Adipocyte (in vitro differentiated cells): Measurements from ENCODE around the gene SIMC1.
"Not testable (repeated sequence)": the region's sequence is repeated elsewhere in the genome, so short reads cannot be mapped to it uniquely, and the experiment has no call there.

Experiments
- DNase-seq: peaks from one replicate; pipeline ENCODE4 v3.0.0-alpha.2; 2015; ENCODE audit warnings: low read depth
- H3K27me3 ChIP-seq: replicated peaks from 2 replicates; pipeline ENCODE4 v1.7.0; 2013; ENCODE audit warnings: mild to moderate bottlenecking, low read length, moderate library complexity; ENCODE audit not compliant: control insufficient read depth, insufficient read depth
- H3K36me3 ChIP-seq: 2 replicates; pipeline ENCODE4 v1.7.0; 2013; ENCODE audit warnings: low read length, mild to moderate bottlenecking, moderate library complexity; ENCODE audit not compliant: control insufficient read depth, insufficient read depth, severe bottlenecking
- H3K4me1 ChIP-seq: 2 replicates; pipeline ENCODE4 v1.7.0; 2013; ENCODE audit warnings: mild to moderate bottlenecking, low read length, moderate library complexity; ENCODE audit not compliant: control insufficient read depth, insufficient read depth
- H3K4me3 ChIP-seq: 2 replicates; pipeline ENCODE4 v1.7.0; 2013; ENCODE audit warnings: mild to moderate bottlenecking, low read length, moderate library complexity
- H3K9ac ChIP-seq: 2 replicates; pipeline ENCODE4 v1.7.0; 2013; ENCODE audit warnings: mild to moderate bottlenecking, low read length, moderate library complexity
- H3K9me3 ChIP-seq: 2 replicates; pipeline ENCODE4 v1.7.0; 2013; ENCODE audit warnings: mild to moderate bottlenecking, low read length, moderate library complexity; ENCODE audit not compliant: control insufficient read depth

SIMC1 gene

GRCh38 chr5:176237971-176238644 lies at the start of gene SIMC1:
Gene SIMC1 (plus strand): TSS chr5:176238424. CDS start chr5:176238509, 85 bp downstream.
- H3K36me3 ChIP-seq, H3K4me1 ChIP-seq, H3K9ac ChIP-seq, H3K9me3 ChIP-seq, H3K27me3 ChIP-seq: not testable (repeated sequence)
- H3K4me3 ChIP-seq, result peak within 1 kb of the TSS; percentile 50
- peak; percentile 65 for DNase-seq

GRCh38 chr5:176188506-176189193 lies 49.6 kb upstream of the SIMC1 start:
- peaks cover 2% of the 10 kb centered on the region for H3K27me3 ChIP-seq
- H3K9ac ChIP-seq, result no peak overlapping the region
- no peaks in the 10 kb centered on the region for H3K9me3 ChIP-seq
- H3K36me3 ChIP-seq, result no peaks in the 10 kb centered on the region
- no peak overlapping the region for H3K4me3 ChIP-seq
- no peak for DNase-seq
- no peaks in the 10 kb centered on the region for H3K4me1 ChIP-seq

DNA sequence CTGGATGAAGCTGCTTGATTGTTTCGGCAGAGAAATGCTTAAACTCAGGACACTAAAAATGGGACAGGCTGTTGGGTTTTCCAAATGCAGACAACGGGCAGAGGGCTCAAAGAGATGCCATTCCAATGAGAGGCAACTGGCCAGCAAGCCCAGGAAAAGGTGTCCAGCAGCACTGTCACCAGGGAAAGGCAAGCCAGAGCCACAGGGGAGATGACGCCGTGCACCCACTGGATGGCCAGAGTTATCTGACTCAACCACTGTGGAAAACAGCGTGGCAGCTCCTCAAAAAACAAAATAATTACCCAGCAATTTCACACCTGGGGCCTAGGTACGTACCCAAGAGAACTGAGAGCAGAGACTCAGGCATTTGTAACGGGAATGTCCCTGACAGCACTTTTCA lies 48.4 kb upstream of the SIMC1 start:
- no peaks in the 10 kb centered on the region for H3K36me3 ChIP-seq
- no peaks in the 10 kb centered on the region for H3K9me3 ChIP-seq
- no peak for DNase-seq
- no peak overlapping the region for H3K4me3 ChIP-seq
- H3K27me3 ChIP-seq, result peaks cover 2% of the 10 kb centered on the region
- no peaks in the 10 kb centered on the region for H3K4me1 ChIP-seq
- H3K9ac ChIP-seq, result no peak overlapping the region

- Histone ChIP-seq H3K9ac (no peak overlapping the region), H3K36me3 (no peaks in the 10 kb centered on the region)
These were observed 47.1 kb upstream of the SIMC1 start for GRCh38 chr5:176190886-176191755.

DNA sequence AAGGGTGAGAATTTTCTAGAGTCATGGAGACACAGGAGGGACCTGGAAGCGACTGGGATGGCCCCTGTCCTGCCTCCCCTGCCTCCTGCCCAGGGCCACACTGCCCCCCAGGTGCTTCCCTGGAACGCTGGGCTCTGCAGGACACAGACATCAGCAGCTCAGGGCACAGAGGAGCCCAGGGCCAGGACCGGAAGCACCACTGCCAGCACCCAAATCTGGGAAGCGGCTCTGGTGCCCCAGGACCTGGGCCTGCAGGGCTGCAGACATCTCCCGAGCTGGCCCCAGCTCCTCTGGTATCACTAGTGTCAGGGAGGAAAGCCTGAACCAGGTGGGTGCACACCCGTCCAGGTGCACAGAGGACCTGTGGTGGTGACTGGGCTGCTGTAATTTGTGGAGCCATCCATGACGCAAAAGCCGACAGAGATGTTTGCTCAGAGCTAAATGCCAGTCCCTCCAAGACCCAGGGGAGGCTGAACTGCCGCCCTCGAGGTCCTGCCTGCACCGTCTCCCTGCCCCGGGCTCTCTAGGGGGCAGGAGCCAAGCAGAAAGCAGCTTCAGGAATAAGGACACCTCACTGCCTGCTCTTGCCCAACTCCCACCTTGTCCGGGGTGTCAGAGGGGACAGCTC lies 46.0 kb upstream of the SIMC1 start:
- Histone ChIP-seq H3K9ac (no peak overlapping the region), H3K27me3 (peaks cover 2% of the 10 kb centered on the region), H3K9me3 (no peaks in the 10 kb centered on the region), H3K4me3 (no peak overlapping the region), H3K4me1 (no peaks in the 10 kb centered on the region), H3K36me3 (no peaks in the 10 kb centered on the region)
- no peak for DNase-seq

More at GRCh38 chr5:176190886-176191755, 47.1 kb upstream of the SIMC1 start:
- Histone ChIP-seq H3K9me3 (no peaks in the 10 kb centered on the region), H3K27me3 (peaks cover 2% of the 10 kb centered on the region), H3K4me3 (no peak overlapping the region), H3K4me1 (no peaks in the 10 kb centered on the region)
- no peak for DNase-seq

GRCh38 chr5:176192722-176193117 lies 45.5 kb upstream of the SIMC1 start:
- H3K27me3 ChIP-seq, H3K4me3 ChIP-seq, H3K36me3 ChIP-seq, H3K9ac ChIP-seq, H3K9me3 ChIP-seq, DNase-seq, H3K4me1 ChIP-seq: not testable (repeated sequence)

DNA sequence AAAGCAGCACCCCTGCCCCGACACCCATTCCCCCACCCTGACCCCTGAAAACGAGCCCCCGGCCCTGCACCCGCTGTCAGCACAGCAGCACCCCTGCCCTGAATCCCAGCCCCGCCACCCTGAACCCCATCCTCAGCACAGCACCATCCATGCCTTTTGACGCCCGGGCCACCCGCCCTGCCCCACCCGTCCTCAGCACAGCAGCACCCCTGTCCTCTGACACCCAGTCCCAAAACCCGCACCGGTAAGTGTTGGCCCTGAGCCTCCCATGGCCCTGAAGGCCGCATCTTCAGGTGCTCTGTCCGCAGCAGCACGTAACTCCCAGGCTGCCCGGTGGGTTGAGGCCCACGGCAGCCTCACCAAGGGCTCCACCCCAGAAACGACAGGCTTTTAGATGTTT lies 44.6 kb upstream of the SIMC1 start:
- not testable (repeated sequence) for H3K36me3 ChIP-seq, H3K9me3 ChIP-seq, DNase-seq, H3K4me3 ChIP-seq, H3K9ac ChIP-seq, H3K27me3 ChIP-seq, H3K4me1 ChIP-seq

GRCh38 chr5:176194238-176195083 lies 43.8 kb upstream of the SIMC1 start:
- peak; percentile 10 for DNase-seq
- not testable (repeated sequence) for H3K36me3 ChIP-seq, H3K4me1 ChIP-seq, H3K9me3 ChIP-seq, H3K27me3 ChIP-seq, H3K9ac ChIP-seq
- H3K4me3 ChIP-seq, result peak overlapping the region; percentile 56

DNA sequence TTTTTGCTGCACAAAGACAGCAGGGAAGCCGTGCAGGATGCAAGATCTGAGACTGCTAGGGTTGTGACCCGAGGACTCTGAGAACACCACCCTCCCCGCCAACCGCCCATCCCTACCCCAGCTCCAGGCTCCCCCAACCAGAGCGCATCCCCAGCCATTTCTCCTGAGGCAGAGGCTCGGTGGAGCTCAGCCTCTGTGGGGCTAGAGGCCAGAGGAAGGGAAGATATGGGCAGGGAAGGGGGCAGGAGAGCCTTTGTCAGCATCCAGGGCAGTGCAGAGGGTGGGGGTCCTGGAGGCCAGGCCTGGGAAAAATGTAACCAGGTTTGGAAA lies 43.2 kb upstream of the SIMC1 start:
- not testable (repeated sequence) for H3K27me3 ChIP-seq, H3K4me3 ChIP-seq, H3K36me3 ChIP-seq, H3K9ac ChIP-seq, DNase-seq, H3K4me1 ChIP-seq, H3K9me3 ChIP-seq

GRCh38 chr5:176195487-176196207 lies 42.6 kb upstream of the SIMC1 start:
- not testable (repeated sequence) for H3K9ac ChIP-seq, H3K9me3 ChIP-seq, H3K27me3 ChIP-seq, DNase-seq, H3K4me3 ChIP-seq, H3K4me1 ChIP-seq, H3K36me3 ChIP-seq
